Upper lobe of right lung (tissue), 1 donor: ENCODE data around the gene STARD5. TPM values are rescaled to one million over a fixed set of nuclear protein-coding genes. Genes with fewer than 3 reads are reported as not detected.
A peak's percentile ranks its signal among the peaks of the same experiment; 100 is the strongest.

ENCODE experiments used
- ATAC-seq: fragments of 200-7000 bp; cut with Tn5 transposase; one replicate; pipeline ENCODE4 v1.9.1; 2020; ENCODE audit warnings: mild to moderate bottlenecking, moderate library complexity
- DNase-seq: peaks from one replicate; pipeline ENCODE4 v3.0.0-alpha.2; 2020
- H3K27ac ChIP-seq: fragments of 200-600 bp; one replicate; pipeline ENCODE4 v1.8.0; 2022
- H3K27me3 ChIP-seq: fragments of 200-600 bp; one replicate; pipeline ENCODE4 v1.8.0; 2022; ENCODE audit warnings: mild to moderate bottlenecking
- H3K36me3 ChIP-seq: fragments of 200-600 bp; one replicate; pipeline ENCODE4 v1.8.0; 2022
- H3K4me1 ChIP-seq: fragments of 200-600 bp; one replicate; pipeline ENCODE4 v1.8.0; 2022
- H3K4me3 ChIP-seq: fragments of 200-600 bp; one replicate; pipeline ENCODE4 v1.8.0; 2022; ENCODE audit warnings: mild to moderate bottlenecking
- H3K9me3 ChIP-seq: fragments of 200-600 bp; one replicate; pipeline ENCODE4 v1.8.0; 2022
- CTCF ChIP-seq: fragments of 200-600 bp; IDR thresholded peaks from one replicate; pipeline ENCODE4 v1.8.0; 2022; ENCODE audit warnings: antibody characterized with exemption
- intact Hi-C: fragments of 100-400 bp; cut with DNase I; formaldehyde crosslinking; loops from one replicate; pipeline ENCODE4 v1.11.0; 2022
- total RNA-seq: library from RNA; stranded (reverse); fragmentation: NEBNext Ultra II Directional; extraction: Animal tissue kit (Norgen Biotek cat#: 25700); gene quantifications from one replicate; pipeline ENCODE4 v1.2.1, GENCODE V29; 2021
- donor health status: DM: no; HTN: yes; CAD: no; lungs with severe emphysema.

STARD5 gene
- total RNA-seq, 1 donor from 2014 or later: 5.4 TPM

GRCh38 chr15:81285461-81285860, 38.5 kb downstream of the STARD5 start:
- ATAC-seq (no peak), DNase-seq (no peak)
- Histone ChIP-seq H3K36me3 (peaks cover 24% of the 10 kb centered on the region), H3K27me3 (no peaks in the 10 kb centered on the region), H3K27ac (no peak overlapping the region), H3K4me1 (peaks cover 5% of the 10 kb centered on the region), H3K9me3 (no peaks in the 10 kb centered on the region), H3K4me3 (no peak overlapping the region)
- intact Hi-C loops: no loop called here
- TF ChIP-seq CTCF: no peak

- ATAC-seq (peak; percentile 58), DNase-seq (no peak)
- intact Hi-C loops: no loop called here
- H3K9me3 ChIP-seq: no peaks in the 10 kb centered on the region
- H3K27me3 ChIP-seq: no peaks in the 10 kb centered on the region
- no peak for TF ChIP-seq CTCF
- peaks cover 5% of the 10 kb centered on the region for H3K4me1 ChIP-seq
- H3K4me3 ChIP-seq: no peak overlapping the region
- H3K36me3 ChIP-seq: peaks cover 23% of the 10 kb centered on the region
- no peak overlapping the region for H3K27ac ChIP-seq
Observed at GRCh38 chr15:81284256-81285031, 39.5 kb downstream of the STARD5 start.

GRCh38 chr15:81282911-81283310, 41.0 kb downstream of the STARD5 start:
- Histone ChIP-seq H3K36me3 (peaks cover 23% of the 10 kb centered on the region), H3K9me3 (no peaks in the 10 kb centered on the region), H3K27ac (no peak overlapping the region), H3K4me3 (no peak overlapping the region), H3K27me3 (no peaks in the 10 kb centered on the region), H3K4me1 (peaks cover 5% of the 10 kb centered on the region)
- TF ChIP-seq CTCF: no peak
- DNase-seq (no peak), ATAC-seq (no peak)
- intact Hi-C loops: no loop called here

GRCh38 chr15:81282606-81282895, 41.4 kb downstream of the STARD5 start:
- no peak for TF ChIP-seq CTCF
- Histone ChIP-seq H3K27me3 (no peaks in the 10 kb centered on the region), H3K27ac (no peak overlapping the region), H3K4me3 (no peak overlapping the region), H3K4me1 (peaks cover 5% of the 10 kb centered on the region), H3K9me3 (no peaks in the 10 kb centered on the region), H3K36me3 (peaks cover 19% of the 10 kb centered on the region)
- intact Hi-C loops: no loop called here
- no peak for DNase-seq
- ATAC-seq: no peak

GRCh38 chr15:81281766-81282605, 42.0 kb downstream of the STARD5 start:
- DNase-seq: no peak
- no peaks in the 10 kb centered on the region for H3K27me3 ChIP-seq
- peaks cover 13% of the 10 kb centered on the region for H3K36me3 ChIP-seq
- H3K27ac ChIP-seq: no peak overlapping the region
- ATAC-seq: no peak
- intact Hi-C loops: no loop called here
- H3K4me3 ChIP-seq: no peak overlapping the region
- TF ChIP-seq CTCF: no peak
- peaks cover 5% of the 10 kb centered on the region for H3K4me1 ChIP-seq
- no peaks in the 10 kb centered on the region for H3K9me3 ChIP-seq
